ENCODE results near the gene OR4D1. TPM values are rescaled to one million over a fixed set of nuclear protein-coding genes. Genes with fewer than 3 reads are reported as not detected.

The OR4D1 gene
- total RNA-seq, 1 donor from 2014 or later: not detected

- no peak overlapping the region for H3K4me3 ChIP-seq (ENCODE audit: insufficient read depth, low read depth, low read length)
- H3K9me3 ChIP-seq (ENCODE audit: insufficient read depth, low read depth, low read length): no peaks in the 10 kb centered on the region
- peaks cover 5% of the 10 kb centered on the region for H3K27me3 ChIP-seq (ENCODE audit: insufficient read depth, low read length)
- H3K27me3 Mint-ChIP-seq (ENCODE audit: low read depth, unreplicated experiment): peaks cover 43% of the 10 kb centered on the region
- DNase-seq (ENCODE audit: low read depth) (no peak), FAIRE-seq (no peak)
- no peak overlapping the region for H3K27ac ChIP-seq (ENCODE audit: low read depth, low read length)
- H3K36me3 ChIP-seq (ENCODE audit: insufficient read depth, low read length): no peaks in the 10 kb centered on the region
- H3K79me2 ChIP-seq (ENCODE audit: insufficient read depth, low read length): no peaks in the 10 kb centered on the region
- no peak overlapping the region for H3K9ac ChIP-seq (ENCODE audit: low read length)
- no peak overlapping the region for H3K27ac Mint-ChIP-seq (ENCODE audit: unreplicated experiment)
- H3K4me3 Mint-ChIP-seq (ENCODE audit: unreplicated experiment): no peak overlapping the region
- H4K20me1 ChIP-seq (ENCODE audit: insufficient read depth, low read length): no peaks in the 10 kb centered on the region
- H3K36me3 Mint-ChIP-seq (ENCODE audit: low read depth, unreplicated experiment): no peaks in the 10 kb centered on the region
- no peaks in the 10 kb centered on the region for H3K9me3 Mint-ChIP-seq (ENCODE audit: unreplicated experiment)
- TF ChIP-seq EZH2 (IDR thresholded peaks at IDR 0.05; ENCODE audit: insufficient read depth, low read length) (no peak), CTCF (IDR thresholded peaks at IDR 0.05; ENCODE audit: insufficient read depth, low read depth, low read length) (no peak)
- H3K4me1 ChIP-seq (ENCODE audit: insufficient read depth, low read length): peaks cover 7% of the 10 kb centered on the region
- no peak overlapping the region for H3K4me2 ChIP-seq (ENCODE audit: low read length)
- no peak overlapping the region for H2AFZ ChIP-seq (ENCODE audit: low read depth, low read length)
- no peaks in the 10 kb centered on the region for H3K4me1 Mint-ChIP-seq (ENCODE audit: low read depth, unreplicated experiment)
Observed at GRCh38 chr17:58183514-58183913, 35.3 kb downstream of the OR4D1 start.

GRCh38 chr17:58184308-58184985 is 36.3 kb downstream of the OR4D1 start:
- Mint-ChIP-seq H3K4me3 (ENCODE audit: unreplicated experiment) (no peak overlapping the region), H3K27me3 (ENCODE audit: low read depth, unreplicated experiment) (peaks cover 34% of the 10 kb centered on the region), H3K36me3 (ENCODE audit: low read depth, unreplicated experiment) (no peaks in the 10 kb centered on the region), H3K27ac (ENCODE audit: unreplicated experiment) (no peak overlapping the region), H3K4me1 (ENCODE audit: low read depth, unreplicated experiment) (no peaks in the 10 kb centered on the region), H3K9me3 (ENCODE audit: unreplicated experiment) (no peaks in the 10 kb centered on the region)
- no peak overlapping the region for H3K4me3 ChIP-seq (ENCODE audit: insufficient read depth, low read depth, low read length)
- no peak for FAIRE-seq
- no peak overlapping the region for H2AFZ ChIP-seq (ENCODE audit: low read depth, low read length)
- no peak overlapping the region for H3K9ac ChIP-seq (ENCODE audit: low read length)
- H4K20me1 ChIP-seq (ENCODE audit: insufficient read depth, low read length): no peaks in the 10 kb centered on the region
- H3K27ac ChIP-seq (ENCODE audit: low read depth, low read length): no peak overlapping the region
- TF ChIP-seq CTCF (IDR thresholded peaks at IDR 0.05; ENCODE audit: insufficient read depth, low read depth, low read length): no peak
- TF ChIP-seq EZH2 (IDR thresholded peaks at IDR 0.05; ENCODE audit: insufficient read depth, low read length): no peak
- no peaks in the 10 kb centered on the region for H3K79me2 ChIP-seq (ENCODE audit: insufficient read depth, low read length)
- no peaks in the 10 kb centered on the region for H3K9me3 ChIP-seq (ENCODE audit: insufficient read depth, low read depth, low read length)
- DNase-seq (ENCODE audit: low read depth): peak; percentile 81
- no peaks in the 10 kb centered on the region for H3K36me3 ChIP-seq (ENCODE audit: insufficient read depth, low read length)
- H3K4me1 ChIP-seq (ENCODE audit: insufficient read depth, low read length): peaks cover 8% of the 10 kb centered on the region
- no peak overlapping the region for H3K4me2 ChIP-seq (ENCODE audit: low read length)
- peaks cover 5% of the 10 kb centered on the region for H3K27me3 ChIP-seq (ENCODE audit: insufficient read depth, low read length)
